ENCODE results near the gene B3GNT2.

The B3GNT2 gene

GRCh38 chr2:62227386-62228075, 31.6 kb downstream of the B3GNT2 start:
- TF ChIP-seq ZBTB7A (IDR thresholded peaks at IDR 0.05; ENCODE audit: low read depth) = no peak
- no peak for TF ChIP-seq TCF12 (IDR thresholded peaks at IDR 0.05; ENCODE audit: low read depth)
- no peak for TF ChIP-seq USF1 (IDR thresholded peaks at IDR 0.05)
- no peak for TF ChIP-seq YY1 (IDR thresholded peaks at IDR 0.05; ENCODE audit: low read depth)
- TF ChIP-seq REST (IDR thresholded peaks at IDR 0.05; ENCODE audit: low read depth) = no peak
- no peak for TF ChIP-seq CEBPB (IDR thresholded peaks at IDR 0.05)
- TF ChIP-seq EP300 (IDR thresholded peaks at IDR 0.05; ENCODE audit: borderline replicate concordance) = no peak
- no peak for TF ChIP-seq TAF1 (IDR thresholded peaks at IDR 0.05; ENCODE audit: low read depth)
- TF ChIP-seq NFIC (IDR thresholded peaks at IDR 0.05) = no peak
- no peak for TF ChIP-seq TEAD4 (IDR thresholded peaks at IDR 0.05)
- no peak for TF ChIP-seq EGR1 (IDR thresholded peaks at IDR 0.05)
- TF ChIP-seq FOXM1 (IDR thresholded peaks at IDR 0.05; ENCODE audit: borderline replicate concordance, low read depth) = no peak
- TF ChIP-seq MAX (IDR thresholded peaks at IDR 0.05) = no peak

- no peak for TF ChIP-seq TEAD4 (IDR thresholded peaks at IDR 0.05)
- TF ChIP-seq CEBPB (IDR thresholded peaks at IDR 0.05) = no peak
- TF ChIP-seq EGR1 (IDR thresholded peaks at IDR 0.05) = no peak
- TF ChIP-seq CREB1 (IDR thresholded peaks at IDR 0.05; ENCODE audit: low read depth) = no peak
- no peak for TF ChIP-seq REST (IDR thresholded peaks at IDR 0.05; ENCODE audit: low read depth)
- no peak for TF ChIP-seq ZBTB7A (IDR thresholded peaks at IDR 0.05; ENCODE audit: low read depth)
- TF ChIP-seq NFIC (IDR thresholded peaks at IDR 0.05) = no peak
- no peak for TF ChIP-seq USF1 (IDR thresholded peaks at IDR 0.05)
- TF ChIP-seq TCF12 (IDR thresholded peaks at IDR 0.05; ENCODE audit: low read depth) = no peak
Observed at GRCh38 chr2:62229082-62229605, 33.2 kb downstream of the B3GNT2 start.

- TF ChIP-seq TCF12 (IDR thresholded peaks at IDR 0.05; ENCODE audit: low read depth) (no peak), USF1 (IDR thresholded peaks at IDR 0.05) (no peak), CEBPB (IDR thresholded peaks at IDR 0.05) (no peak), ZBTB7A (IDR thresholded peaks at IDR 0.05; ENCODE audit: low read depth) (no peak), EP300 (IDR thresholded peaks at IDR 0.05; ENCODE audit: borderline replicate concordance) (no peak), REST (IDR thresholded peaks at IDR 0.05; ENCODE audit: low read depth) (no peak), YY1 (IDR thresholded peaks at IDR 0.05; ENCODE audit: low read depth) (no peak), RAD21 (IDR thresholded peaks at IDR 0.05; ENCODE audit: low read depth) (no peak), CREB1 (IDR thresholded peaks at IDR 0.05; ENCODE audit: low read depth) (no peak), EGR1 (IDR thresholded peaks at IDR 0.05) (no peak), FOXM1 (IDR thresholded peaks at IDR 0.05; ENCODE audit: borderline replicate concordance, low read depth) (no peak), MAX (IDR thresholded peaks at IDR 0.05) (no peak), TEAD4 (IDR thresholded peaks at IDR 0.05) (no peak), NFIC (IDR thresholded peaks at IDR 0.05) (no peak), TAF1 (IDR thresholded peaks at IDR 0.05; ENCODE audit: low read depth) (no peak)
Observed at GRCh38 chr2:62231541-62231940, 35.6 kb downstream of the B3GNT2 start.

All from Ishikawa (cell line).